Activated CD8-positive, alpha-beta memory T cell treated with anti-CD3 and anti-CD28 coated beads, Interleukin-2, amount 50 U/mL, for 4 hours (primary cell): ENCODE measurements around the gene YAP1.
A peak's percentile ranks its signal among the peaks of the same experiment; 100 is the strongest.

ENCODE experiments used
- DNase-seq: peaks from one replicate; pipeline ENCODE4 v3.0.0-alpha.2; 2020

YAP1 gene

GRCh38 chr11:102109896-102110760, at the start of gene YAP1:
Gene YAP1 (plus strand): TSS chr11:102110447. CDS start chr11:102110849, 402 bp downstream.
- peak; percentile 67 for DNase-seq

- no peak for DNase-seq
These were observed 49.0 kb upstream of the YAP1 start for GRCh38 chr11:102061276-102061675.

GRCh38 chr11:102062106-102062505, 48.1 kb upstream of the YAP1 start:
- DNase-seq, result no peak

- DNase-seq, result no peak
These were observed 45.9 kb upstream of the YAP1 start for GRCh38 chr11:102064316-102064715.

GRCh38 chr11:102070766-102071165, 39.5 kb upstream of the YAP1 start:
- no peak for DNase-seq

GRCh38 chr11:102071497-102072472, 38.5 kb upstream of the YAP1 start:
- DNase-seq, result no peak

- DNase-seq, result no peak
These were observed 37.0 kb upstream of the YAP1 start for GRCh38 chr11:102073253-102073652.

- no peak for DNase-seq
These were observed 30.6 kb upstream of the YAP1 start for GRCh38 chr11:102079625-102080024.

GRCh38 chr11:102081313-102081712, 28.9 kb upstream of the YAP1 start:
- DNase-seq, result no peak

GRCh38 chr11:102085864-102086551, 24.2 kb upstream of the YAP1 start:
- no peak for DNase-seq

- DNase-seq, result no peak
These were observed 13.1 kb upstream of the YAP1 start for GRCh38 chr11:102097186-102097585.

GRCh38 chr11:102099755-102100154, 10.5 kb upstream of the YAP1 start:
- DNase-seq, result no peak

GRCh38 chr11:102108734-102109440, 1.4 kb upstream of the YAP1 start:
- DNase-seq, result no peak

- no peak for DNase-seq
These were observed 439 bp downstream of the YAP1 start for GRCh38 chr11:102110761-102111010.

GRCh38 chr11:102111011-102111786, 952 bp downstream of the YAP1 start:
- no peak for DNase-seq

GRCh38 chr11:102111787-102112508, 1.7 kb downstream of the YAP1 start:
- no peak for DNase-seq

- DNase-seq, result no peak
These were observed 2.2 kb downstream of the YAP1 start for GRCh38 chr11:102112509-102112821.

- no peak for DNase-seq
These were observed 3.8 kb downstream of the YAP1 start for GRCh38 chr11:102114032-102114431.

- DNase-seq, result no peak
These were observed 5.3 kb downstream of the YAP1 start for GRCh38 chr11:102115557-102115956.

- DNase-seq, result no peak
These were observed 6.4 kb downstream of the YAP1 start for GRCh38 chr11:102116453-102117205.
